ENCODE results near the gene BACE1. TPM values are rescaled to one million over a fixed set of nuclear protein-coding genes. Genes with fewer than 3 reads are reported as not detected.
"Not testable (repeated sequence)": the region's sequence is repeated elsewhere in the genome, so short reads cannot be mapped to it uniquely, and the experiment has no call there.

The BACE1 gene
- polyA plus RNA-seq, 4 donors, result 52.1 to 64.7 (median 59.3) TPM

GRCh38 chr11:117279711-117280376 is 36.2 kb downstream of the BACE1 start:
- no peak for DNase-seq (ENCODE audit: low read depth in 4 of 4, low spot score in 2 of 4)

- no peak for DNase-seq (ENCODE audit: low read depth in 4 of 4, low spot score in 2 of 4)
These were observed 37.7 kb downstream of the BACE1 start for GRCh38 chr11:117278347-117278746.

- no peak for DNase-seq (ENCODE audit: low read depth in 4 of 4, low spot score in 2 of 4)
These were observed 42.3 kb downstream of the BACE1 start for GRCh38 chr11:117273550-117274289.

GRCh38 chr11:117272175-117272574 is 43.9 kb downstream of the BACE1 start:
- not testable (repeated sequence) for DNase-seq (ENCODE audit: low read depth in 4 of 4, low spot score in 2 of 4)

DNA sequence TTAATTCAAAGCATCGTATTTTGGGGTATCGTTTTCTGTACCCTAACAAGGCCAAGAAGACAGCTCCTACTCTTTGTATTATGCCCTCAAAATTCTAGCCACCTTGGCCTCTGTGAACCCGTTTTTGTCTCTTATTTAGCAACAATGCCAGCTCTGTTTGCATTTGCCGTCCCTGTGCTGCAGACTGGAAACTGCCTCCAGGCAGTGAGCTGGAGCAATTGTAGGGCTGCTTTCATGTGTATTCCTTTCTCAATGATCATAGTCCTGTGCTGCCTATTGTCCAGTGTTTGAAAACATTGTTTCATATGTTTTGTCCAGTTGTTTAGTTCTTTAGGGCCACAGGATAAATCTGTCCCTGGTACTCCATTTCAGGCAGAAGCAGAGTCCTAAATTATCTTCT is 44.8 kb downstream of the BACE1 start:
- no peak for DNase-seq (ENCODE audit: low read depth in 4 of 4, low spot score in 2 of 4)

DNA sequence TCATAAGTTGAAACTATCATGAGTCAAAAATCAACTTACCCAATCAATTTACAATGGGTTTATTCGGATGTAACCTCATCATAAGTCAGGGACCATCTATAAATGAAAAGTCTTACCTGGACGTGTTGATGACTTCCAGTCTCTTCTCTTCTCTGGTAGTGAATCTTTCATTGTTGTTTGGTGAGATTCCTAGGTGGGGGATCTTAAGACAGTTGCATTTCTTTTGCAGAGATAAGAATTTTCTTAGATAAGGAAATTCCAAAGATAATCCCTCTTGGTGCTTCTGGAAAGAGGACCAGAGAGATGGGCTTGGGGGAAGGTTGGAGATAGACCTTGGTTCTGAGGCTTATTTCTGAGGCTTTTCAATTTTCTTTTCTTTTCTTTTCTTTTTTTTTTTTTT is 46.2 kb downstream of the BACE1 start:
- DNase-seq (ENCODE audit: low read depth in 4 of 4, low spot score in 2 of 4), result no peak

DNA sequence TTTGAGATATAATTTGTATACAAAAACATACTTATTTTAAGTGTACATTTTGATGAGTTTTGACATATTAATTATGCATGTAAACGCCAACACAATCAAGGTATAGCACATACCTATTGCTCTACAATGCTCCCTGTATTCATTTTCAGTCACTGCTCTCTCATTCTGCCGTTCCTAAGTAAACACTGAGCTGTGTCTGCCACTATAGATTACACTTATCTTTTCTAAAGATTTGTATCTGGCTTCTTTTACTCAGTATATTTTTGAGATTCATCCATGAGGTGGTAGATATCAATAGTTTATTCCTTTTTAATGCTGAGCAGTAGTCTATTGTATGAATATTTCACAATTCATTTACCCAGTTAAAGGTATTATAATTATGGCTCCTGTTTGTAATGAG is 50.3 kb downstream of the BACE1 start:
- no peak for DNase-seq (ENCODE audit: low read depth in 4 of 4, low spot score in 2 of 4)

DNA sequence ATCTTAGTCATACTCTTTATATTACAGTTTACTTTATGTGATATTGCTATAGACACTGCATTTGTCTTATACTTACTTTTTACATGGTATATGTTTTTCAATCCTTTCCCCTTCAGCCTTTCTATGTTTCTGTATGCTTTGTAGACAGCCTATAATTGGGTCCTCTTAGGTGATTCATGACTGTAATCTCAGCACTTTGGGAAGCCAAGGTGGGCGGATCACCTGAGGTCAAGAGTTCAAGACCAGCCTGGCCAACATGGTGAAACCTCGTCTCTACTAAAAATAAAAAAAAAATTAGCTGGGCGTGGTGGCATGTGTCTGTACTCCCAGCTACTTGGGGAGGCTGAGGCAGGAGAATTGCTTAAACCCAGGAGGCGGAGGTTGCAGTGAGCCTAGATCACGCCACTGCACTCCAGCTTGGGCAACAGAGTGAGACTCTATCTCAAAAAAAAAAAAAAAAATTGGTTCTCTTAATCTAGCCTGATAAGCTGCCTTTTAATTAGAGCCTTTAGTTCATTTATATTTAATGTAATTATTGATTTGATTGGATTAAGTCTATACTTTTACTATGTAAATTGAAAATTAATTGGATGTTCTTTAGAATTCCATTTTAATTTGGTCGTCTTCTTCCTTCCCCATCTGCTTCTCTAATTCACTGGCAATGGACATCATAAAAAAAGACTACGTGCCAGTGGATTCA is 51.3 kb downstream of the BACE1 start:
- not testable (repeated sequence) for DNase-seq (ENCODE audit: low read depth in 4 of 4, low spot score in 2 of 4)

- DNase-seq (ENCODE audit: low read depth in 4 of 4, low spot score in 2 of 4), result no peak
These were observed 56.6 kb downstream of the BACE1 start for GRCh38 chr11:117259417-117259816.

DNA sequence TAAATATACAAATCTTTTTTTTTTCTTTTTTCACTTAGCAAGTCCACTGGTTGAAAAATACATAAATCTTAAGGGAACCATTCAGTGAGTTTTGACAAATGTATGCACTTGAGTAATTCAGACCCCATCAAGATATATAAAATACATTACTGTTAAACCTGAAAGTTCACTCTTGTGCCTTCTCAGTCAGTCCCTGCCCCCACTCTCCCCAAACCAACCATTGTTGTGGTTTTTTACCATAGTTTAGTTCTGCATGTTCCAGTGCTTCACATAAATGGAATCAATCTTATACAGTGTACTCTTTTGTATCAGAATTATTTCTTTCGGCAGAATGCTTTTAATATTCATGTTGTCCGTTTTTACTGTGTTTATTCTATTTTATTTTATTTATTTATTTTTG is 57.5 kb downstream of the BACE1 start:
- no peak for DNase-seq (ENCODE audit: low read depth in 4 of 4, low spot score in 2 of 4)

DNA sequence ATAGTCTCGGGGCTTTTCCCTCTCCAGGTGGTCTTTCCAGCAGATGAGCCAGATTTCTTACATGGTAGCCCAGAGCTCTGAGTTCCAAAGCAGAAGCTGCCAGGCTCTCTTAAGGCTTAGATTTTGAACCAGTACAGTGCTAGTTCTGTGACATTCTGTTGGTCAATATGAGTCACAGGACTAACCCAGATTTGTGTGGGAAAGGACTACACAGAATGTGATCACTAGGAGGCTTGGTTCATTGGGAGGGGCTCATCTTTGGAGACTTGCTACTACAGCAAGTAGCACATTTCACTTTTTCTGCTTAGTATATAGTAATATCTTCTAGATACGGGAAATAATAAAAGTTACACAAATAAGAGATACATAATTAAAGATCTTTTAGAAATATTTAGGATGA is 59.5 kb downstream of the BACE1 start:
- no peak for DNase-seq (ENCODE audit: low read depth in 4 of 4, low spot score in 2 of 4)

- DNase-seq (ENCODE audit: low read depth in 4 of 4, low spot score in 2 of 4), result no peak
These were observed 60.1 kb downstream of the BACE1 start for GRCh38 chr11:117255966-117256365.

GRCh38 chr11:117251506-117251905 is 64.5 kb downstream of the BACE1 start:
- no peak for DNase-seq (ENCODE audit: low read depth in 4 of 4, low spot score in 2 of 4)

GRCh38 chr11:117249571-117249970 is 66.5 kb downstream of the BACE1 start:
- DNase-seq (ENCODE audit: low read depth in 4 of 4, low spot score in 2 of 4), result no peak

- no peak for DNase-seq (ENCODE audit: low read depth in 4 of 4, low spot score in 2 of 4)
These were observed 67.7 kb downstream of the BACE1 start for GRCh38 chr11:117248341-117248740.

- DNase-seq (ENCODE audit: low read depth in 4 of 4, low spot score in 2 of 4), result no peak
These were observed 76.8 kb downstream of the BACE1 start for GRCh38 chr11:117239295-117239694.

- no peak for DNase-seq (ENCODE audit: low read depth in 4 of 4, low spot score in 2 of 4)
These were observed 77.8 kb downstream of the BACE1 start for GRCh38 chr11:117238221-117238620.

Other genes starting within 250 kb of the BACE1 start
- gene SIK3, start 217.8 kb downstream of the BACE1 start, polyA plus RNA-seq (ENCODE audit: insufficient read length in 4 of 4), result 10 to 100 TPM; 26.1 to 50.9 (median 35.8) TPM
- gene PAFAH1B2, start 172.0 kb downstream of the BACE1 start, polyA plus RNA-seq (ENCODE audit: insufficient read length in 4 of 4), result 10 to 100 TPM; 71.3 to 77.8 (median 73.8) TPM
- 10 to 100 TPM; 36.9 to 56.2 (median 44.1) TPM for gene SIDT2, start 137.5 kb downstream of the BACE1 start, polyA plus RNA-seq (ENCODE audit: insufficient read length in 4 of 4)
- 100 to 1,000 TPM; 133 to 170 (median 142) TPM for gene TAGLN, start 116.9 kb downstream of the BACE1 start, polyA plus RNA-seq (ENCODE audit: insufficient read length in 4 of 4)
- 10 to 100 TPM; 18.5 to 40.5 (median 29.3) TPM for gene PCSK7, start 84.2 kb downstream of the BACE1 start, polyA plus RNA-seq (ENCODE audit: insufficient read length in 4 of 4)
- gene RNF214, start 83.6 kb downstream of the BACE1 start, polyA plus RNA-seq (ENCODE audit: insufficient read length in 4 of 4), result 10 to 100 TPM; 24.5 to 36.7 (median 32.9) TPM
- gene BACE1-AS, start 24.9 kb downstream of the BACE1 start, polyA plus RNA-seq (ENCODE audit: insufficient read length in 4 of 4), result 10 to 100 TPM; 13.9 to 26.6 (median 19.2) TPM
- gene CEP164, start 11.6 kb upstream of the BACE1 start, polyA plus RNA-seq (ENCODE audit: insufficient read length in 4 of 4), result 10 to 100 TPM; 18.1 to 43.4 (median 31.2) TPM